K562 (cell line): ENCODE measurements around the gene TMC4. TPM values are rescaled to one million over a fixed set of nuclear protein-coding genes. Genes with fewer than 3 reads are reported as not detected.

Experiments
- ATAC-seq: fragments of 200-7000 bp; cut with Tn5 transposase; 3 replicates; pipeline ENCODE4 v1.9.1; 2020; ENCODE audit warnings: moderate library complexity
- BruUV-seq: library from RNA; stranded (reverse); fragments of 400-500 nt; replicated peaks from 2 replicates; lab custom pipeline; 2021; lab: Mats Ljungman, UMichigan
- CTCF ChIA-PET: fragments of 300-600 bp; formaldehyde crosslinking; extraction: SDS; loops from one replicate; lab custom pipeline; 2021; ENCODE audit warnings: low intra/inter-chr PET ratio; lab: Yijun Ruan, JAX
- POLR2A ChIA-PET: fragments of 300-600, 350-650 bp; sonication (Branson Sonifier 250); formaldehyde crosslinking; extraction: SDS; loops from one replicate; lab custom pipeline; 2021; ENCODE audit warnings: antibody characterized with exemption, inconsistent platforms; lab: Yijun Ruan, JAX
- DNase-seq, 4 experiments: peaks; one replicate each; pipeline versions ENCODE4 v3.0.0 to v3.0.0-alpha.2; 2011 to 2018; ENCODE audit warnings: low spot score in 3 of 4, mixed read lengths in 3 of 4; ENCODE audit errors: extremely low read depth in 1 of 4
- FAIRE-seq: peaks from 2 replicates; lab custom pipeline; 2011; peaks lifted over from hg19 to GRCh38; lab: Jason Lieb, UNC
- H2AFZ ChIP-seq: 2 replicates; pipeline ENCODE4 v1.6.0; 2011; ENCODE audit warnings: low read depth, low read length, control low read depth, inconsistent platforms
- H3K27ac ChIP-seq: fragments of 200-600 bp; 3 replicates; pipeline ENCODE4 v1.8.0; 2011; ENCODE audit warnings: low read depth, mild to moderate bottlenecking, control low read depth, inconsistent platforms, low read length, moderate library complexity, mixed read lengths; ENCODE audit errors: extremely low read depth
- H3K27me3 ChIP-seq, 2 experiments: fragments of 300-600 bp in 1 of 2; 2 replicates in 1 of 2; 3 replicates in 1 of 2; pipeline versions ENCODE4 v1.6.0 to v1.8.0; 2011; ENCODE audit warnings: inconsistent platforms in 2 of 2, low read length in 2 of 2, mild to moderate bottlenecking in 1 of 2, mixed read lengths in 1 of 2, moderate library complexity in 1 of 2; ENCODE audit not compliant: control insufficient read depth in 2 of 2, insufficient read depth in 2 of 2
- H3K36me3 ChIP-seq: fragments of 300-600 bp; 3 replicates; pipeline ENCODE4 v1.8.0; 2011; ENCODE audit warnings: mild to moderate bottlenecking, low read length, inconsistent platforms; ENCODE audit not compliant: control insufficient read depth, insufficient read depth
- H3K4me1 ChIP-seq, 2 experiments: fragments of 200-600 bp in 1 of 2; replicated peaks in 1 of 2; 2 replicates in 1 of 2; 3 replicates in 1 of 2; pipeline versions ENCODE4 v1.5.1 to v1.8.0; 2011; ENCODE audit warnings: inconsistent platforms in 2 of 2, low read length in 2 of 2, mild to moderate bottlenecking in 1 of 2, mixed read lengths in 1 of 2, moderate library complexity in 1 of 2; ENCODE audit not compliant: control insufficient read depth in 2 of 2, insufficient read depth in 2 of 2
- H3K4me2 ChIP-seq: 2 replicates; pipeline ENCODE4 v1.6.1; 2011; ENCODE audit warnings: low read length, control low read depth, inconsistent platforms, mixed read lengths; ENCODE audit not compliant: insufficient read depth
- H3K4me3 ChIP-seq: fragments of 200-600 bp; sonication (generic), shearing (Covaris generic); 2 replicates; pipeline ENCODE4 v1.5.1; 2016; ENCODE audit warnings: control low read depth, inconsistent platforms
- H3K79me2 ChIP-seq: fragments of 200-600 bp; 3 replicates; pipeline ENCODE4 v1.8.0; 2011; ENCODE audit warnings: low read length, inconsistent platforms; ENCODE audit not compliant: control insufficient read depth, insufficient read depth
- H3K9ac ChIP-seq, 2 experiments: 2 replicates each; pipeline versions ENCODE4 v1.6.0 to v1.6.1; 2011; ENCODE audit warnings: low read depth in 2 of 2, low read length in 2 of 2, control low read depth in 1 of 2, inconsistent platforms in 1 of 2, mild to moderate bottlenecking in 1 of 2, mixed read lengths in 1 of 2; ENCODE audit not compliant: insufficient read depth in 1 of 2
- H3K9me1 ChIP-seq: one replicate; pipeline ENCODE4 v1.6.0; 2011; ENCODE audit warnings: inconsistent platforms, mild to moderate bottlenecking, low read length, moderate library complexity; ENCODE audit not compliant: control insufficient read depth, insufficient read depth
- H3K9me3 ChIP-seq: replicated peaks from 2 replicates; pipeline ENCODE4 v1.5.1; 2011; ENCODE audit warnings: low read depth, low read length, inconsistent platforms; ENCODE audit not compliant: control insufficient read depth, insufficient read depth
- H4K20me1 ChIP-seq: replicated peaks from 2 replicates; pipeline ENCODE4 v1.6.1; 2011; ENCODE audit warnings: low read length, inconsistent platforms, mixed read lengths; ENCODE audit not compliant: control insufficient read depth, insufficient read depth
- CBX8 ChIP-seq: fragments of 200-600 bp; sonication (generic); IDR thresholded peaks from 2 replicates; pipeline ENCODE4 v1.6.1; 2012; ENCODE audit warnings: borderline replicate concordance, mixed run types, low read depth, mild to moderate bottlenecking, moderate library complexity, mixed read lengths, low read length, control low read depth, inconsistent platforms; ENCODE audit not compliant: poor library complexity, severe bottlenecking; ENCODE audit errors: extremely low read depth
- CEBPB ChIP-seq: fragments of 450-650 bp; IDR thresholded peaks from 2 replicates; pipeline ENCODE4 v1.6.1; 2016; ENCODE audit warnings: missing genetic modification characterization, missing compliant biosample characterization
- CEBPG ChIP-seq, 3 experiments: fragments of 200-800 bp in 1 of 3; sonication (Bioruptor generic) in 1 of 3; sonication (generic) in 1 of 3; formaldehyde crosslinking in 1 of 3; IDR thresholded peaks in 2 of 3; conservative IDR thresholded peaks in 1 of 3; 2 replicates each; pipeline versions ENCODE4 v1.6.1 to v1.8.0; 2016 to 2022; ENCODE audit warnings: missing compliant biosample characterization in 2 of 3, missing genetic modification characterization in 2 of 3, mild to moderate bottlenecking in 1 of 3, missing genetic modification reagents in 1 of 3
- ETV1 ChIP-seq: fragments of 450-650 bp; conservative IDR thresholded peaks from 2 replicates; pipeline ENCODE4 v1.6.1; 2016; ENCODE audit warnings: missing genetic modification characterization, control low read depth, low read depth, missing compliant biosample characterization
- HDAC1 ChIP-seq, 2 experiments: fragments of 450-650 bp; IDR thresholded peaks; 2 replicates each; pipeline ENCODE4 v1.6.1; 2016 to 2017; ENCODE audit warnings: inconsistent platforms in 1 of 2, mild to moderate bottlenecking in 1 of 2, moderate library complexity in 1 of 2
- HMG20A ChIP-seq: fragments of 450-650 bp; formaldehyde crosslinking; conservative IDR thresholded peaks from 2 replicates; pipeline ENCODE4 v1.4.0; 2020; ENCODE audit warnings: mild to moderate bottlenecking, mixed read lengths
- HSF4 ChIP-seq: fragments of 250-450 bp; sonication (Bioruptor Pico); IDR thresholded peaks from 2 replicates; pipeline ENCODE4 v2.1.2; 2022; ENCODE audit warnings: mild to moderate bottlenecking, moderate library complexity, borderline replicate concordance
- MXI1 ChIP-seq: IDR thresholded peaks from 2 replicates; pipeline ENCODE4 v1.6.1; 2011; ENCODE audit warnings: low read depth, mild to moderate bottlenecking, improper control_type of control experiment, low read length
- RBM14 ChIP-seq: fragments of 200-400 bp; formaldehyde crosslinking; IDR thresholded peaks from 2 replicates; pipeline ENCODE4 v1.6.1; 2018; ENCODE audit warnings: low read depth, mild to moderate bottlenecking, low read length, moderate library complexity, borderline replicate concordance; ENCODE audit not compliant: insufficient read depth
- XRCC5 ChIP-seq: fragments of 200-400 bp; formaldehyde crosslinking; IDR thresholded peaks from 2 replicates; pipeline ENCODE4 v1.6.1; 2017; ENCODE audit warnings: low read depth, mild to moderate bottlenecking, low read length
- ZC3H11A ChIP-seq: IDR thresholded peaks from 2 replicates; pipeline ENCODE4 v1.6.1; 2012; ENCODE audit warnings: low read depth, low read length, improper control_type of control experiment
- ZFPM2 ChIP-seq: fragments of 250-450 bp; sonication (Bioruptor Pico); IDR thresholded peaks from 2 replicates; pipeline ENCODE4 v1.5.1; 2022; ENCODE audit warnings: mild to moderate bottlenecking
- WGBS: fragments of 100-300 bp; shearing (Covaris generic); methylation state at CpG from one replicate; pipeline ENCODE4 v1.1.6; 2016; ENCODE audit warnings: low coverage, mixed read lengths; ENCODE audit not compliant: insufficient coverage; ENCODE audit errors: missing lambda C conversion rate; 5-methylcytosine and 5-hydroxymethylcytosine counted together
- in situ Hi-C: fragments of 300-500 bp; cut with MboI; formaldehyde crosslinking; loops from 4 replicates; pipeline ENCODE4 v1.15.0; 2018; ENCODE audit warnings: inconsistent platforms, mixed read lengths
- intact Hi-C: fragments of 100-400 bp; cut with micrococcal nuclease; formaldehyde crosslinking; loops from 2 replicates; pipeline ENCODE4 v1.14.2; 2022
- polyA plus RNA-seq, 8 experiments: library from polyadenylated mRNA; depleted of rRNA in 4 of 8; stranded (reverse) in 5 of 8; unstranded in 3 of 8; fragments of >200 nt; fragmentation: Nextera tagmentation in 2 of 8; fragmentation: Illumina TruSeq in 1 of 8; extraction: Ambion mirVana in 2 of 8; extraction: Trizol in 1 of 8; gene quantifications; 2 replicates each; pipeline versions ENCODE4 v1.2.1 to v1.2.3, GENCODE V29; 2011 to 2014; ENCODE audit warnings: inconsistent platforms in 1 of 8, missing spikeins in 1 of 8
- total RNA-seq, 7 experiments: library from RNA; depleted of rRNA in 6 of 7; stranded (reverse); fragments of >200 nt in 6 of 7; fragmentation: Illumina TruSeq in 2 of 7; extraction: Trizol in 2 of 7; gene quantifications; 2 replicates each; pipeline versions ENCODE4 v1.2.1 to v1.2.3, GENCODE V29; 2011 to 2021; ENCODE audit warnings: low replicate concordance in 1 of 7
- TF ChIP-seq, protein P1 (sequence below): sonication (generic); formaldehyde crosslinking; IDR thresholded peaks from 2 replicates; pipeline ENCODE4 v1.8.0; 2022; ENCODE audit warnings: mild to moderate bottlenecking, low read depth, missing genetic modification reagents
- TF ChIP-seq, protein P2 (sequence below): fragments of 150-350 bp; conservative IDR thresholded peaks from 2 replicates; pipeline ENCODE4 v1.6.1; 2014; ENCODE audit warnings: low read length

Gene TMC4
- total and polyA plus RNA-seq, 9 of the 15 experiments (the other 6 are each of a cell fraction or from before 2014, with no cell fraction given) = 0.12 to 0.79 (median 0.36) TPM; not detected in 2

DNA sequence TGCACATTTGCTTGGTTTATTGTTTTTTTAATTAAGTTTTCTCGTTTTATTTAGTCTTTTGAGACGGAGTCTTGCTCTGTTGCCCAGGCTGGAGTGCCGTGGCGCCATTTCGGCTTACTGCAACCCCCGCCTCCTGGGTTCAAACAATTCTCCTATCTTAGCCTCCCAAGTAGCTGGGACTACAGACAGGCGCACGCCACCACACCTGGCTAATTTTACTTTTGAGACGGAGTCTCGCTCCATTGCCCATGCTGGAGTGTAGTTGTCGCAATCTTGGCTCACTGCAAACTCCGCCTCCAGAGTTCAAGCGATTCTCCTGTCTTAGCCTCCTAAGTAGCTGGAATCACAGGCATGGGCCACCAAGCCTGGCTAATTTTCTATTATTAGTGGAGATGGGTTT is 29.0 kb upstream of the TMC4 start:
- Histone ChIP-seq H3K4me1 (peaks cover 30 to 39% of the 10 kb centered on the region in 2 experiments), H3K9me3 (no peaks in the 10 kb centered on the region), H3K9me1 (peaks cover 11% of the 10 kb centered on the region), H3K27ac (peak overlapping the region; percentile 96), H4K20me1 (peaks cover 60% of the 10 kb centered on the region), H2AFZ (no peak overlapping the region), H3K79me2 (peaks cover 67% of the 10 kb centered on the region), H3K36me3 (peaks cover 64% of the 10 kb centered on the region), H3K27me3 (no peaks in the 10 kb centered on the region), H3K4me3 (peak overlapping the region; percentile 68), H3K9ac (peak overlapping the region; percentile 98 to 99), H3K4me2 (peak overlapping the region; percentile 89)
- WGBS = under 1% methylated on average over 13 of the region's 13 CpGs
- in situ Hi-C loops (no loop called here), intact Hi-C loops (loop anchor here (2.0 kb wide), 1 partner anchor 65 kb away; the partner anchor contains the start of gene CNOT3)
- DNase-seq (no peak), ATAC-seq (no peak), FAIRE-seq (no peak)
- CTCF ChIA-PET = no interaction called here
- TF ChIP-seq RBM14 (no peak), CEBPB (tag) (0 out of 2 replicates have a peak, but pooled peaks have one; percentile 28), CEBPG (CRISPR knock-in tag; IDR thresholded peaks at IDR 0.05) (peak; percentile 20; the same call in 1 of the 2 replicates), CEBPG (tag; conservative IDR thresholded peaks at IDR 0.05 in 1 of 2, IDR thresholded peaks at IDR 0.05 in 1 of 2) (peak in 1 of 2 experiments; percentile 40; a peak in 1 of 4 replicates), MXI1 (no peak), ETV1 (tag) (no peak), ZFPM2 (no peak), CBX8 (no peak), HSF4 (CRISPR knock-in tag) (no peak), HDAC1 (IDR thresholded peaks at IDR 0.05) (no peak), HMG20A (no peak), XRCC5 (no peak), ZC3H11A (no peak)
- TF ChIP-seq, protein P1, sequence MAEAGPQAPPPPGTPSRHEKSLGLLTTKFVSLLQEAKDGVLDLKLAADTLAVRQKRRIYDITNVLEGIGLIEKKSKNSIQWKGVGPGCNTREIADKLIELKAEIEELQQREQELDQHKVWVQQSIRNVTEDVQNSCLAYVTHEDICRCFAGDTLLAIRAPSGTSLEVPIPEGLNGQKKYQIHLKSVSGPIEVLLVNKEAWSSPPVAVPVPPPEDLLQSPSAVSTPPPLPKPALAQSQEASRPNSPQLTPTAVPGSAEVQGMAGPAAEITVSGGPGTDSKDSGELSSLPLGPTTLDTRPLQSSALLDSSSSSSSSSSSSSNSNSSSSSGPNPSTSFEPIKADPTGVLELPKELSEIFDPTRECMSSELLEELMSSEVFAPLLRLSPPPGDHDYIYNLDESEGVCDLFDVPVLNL = no peak
- TF ChIP-seq, protein P2, sequence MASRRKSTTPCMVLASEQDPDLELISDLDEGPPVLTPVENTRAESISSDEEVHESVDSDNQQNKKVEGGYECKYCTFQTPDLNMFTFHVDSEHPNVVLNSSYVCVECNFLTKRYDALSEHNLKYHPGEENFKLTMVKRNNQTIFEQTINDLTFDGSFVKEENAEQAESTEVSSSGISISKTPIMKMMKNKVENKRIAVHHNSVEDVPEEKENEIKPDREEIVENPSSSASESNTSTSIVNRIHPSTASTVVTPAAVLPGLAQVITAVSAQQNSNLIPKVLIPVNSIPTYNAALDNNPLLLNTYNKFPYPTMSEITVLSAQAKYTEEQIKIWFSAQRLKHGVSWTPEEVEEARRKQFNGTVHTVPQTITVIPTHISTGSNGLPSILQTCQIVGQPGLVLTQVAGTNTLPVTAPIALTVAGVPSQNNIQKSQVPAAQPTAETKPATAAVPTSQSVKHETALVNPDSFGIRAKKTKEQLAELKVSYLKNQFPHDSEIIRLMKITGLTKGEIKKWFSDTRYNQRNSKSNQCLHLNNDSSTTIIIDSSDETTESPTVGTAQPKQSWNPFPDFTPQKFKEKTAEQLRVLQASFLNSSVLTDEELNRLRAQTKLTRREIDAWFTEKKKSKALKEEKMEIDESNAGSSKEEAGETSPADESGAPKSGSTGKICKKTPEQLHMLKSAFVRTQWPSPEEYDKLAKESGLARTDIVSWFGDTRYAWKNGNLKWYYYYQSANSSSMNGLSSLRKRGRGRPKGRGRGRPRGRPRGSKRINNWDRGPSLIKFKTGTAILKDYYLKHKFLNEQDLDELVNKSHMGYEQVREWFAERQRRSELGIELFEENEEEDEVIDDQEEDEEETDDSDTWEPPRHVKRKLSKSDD = no peak
- BruUV-seq = no TSS peak
- POLR2A ChIA-PET = interaction anchor here (0.6 to 5.3 kb wide), 9 partner anchors 9 to 87 kb away, joined by 3 to 206 read pairs (median 8); partner anchors contain the start of genes LENG1, MBOAT7, PRPF31 and TFPT
